CD4-positive, alpha-beta T cell (primary cell): ENCODE results near the gene STYXL2. TPM values are rescaled to one million over a fixed set of nuclear protein-coding genes. Genes with fewer than 3 reads are reported as not detected.

ENCODE experiments used
- ATAC-seq: fragments of 200-7000 bp; cut with Tn5 transposase; one replicate; pipeline ENCODE4 v1.10.0; 2022; ENCODE audit warnings: mild to moderate bottlenecking; ENCODE audit not compliant: poor library complexity
- CTCF ChIA-PET: fragments of 350-600 bp; sonication (Branson Sonifier 250); formaldehyde crosslinking; loops from one replicate; lab custom pipeline; 2021; ENCODE audit warnings: antibody characterized with exemption, inconsistent platforms; lab: Charles Lee
- POLR2A ChIA-PET: fragments of 350-600 bp; sonication (Branson Sonifier 250); formaldehyde crosslinking; loops from one replicate; lab custom pipeline; 2021; ENCODE audit warnings: antibody characterized with exemption, inconsistent platforms; lab: Charles Lee
- DNase-seq, 14 experiments: peaks; one replicate each; pipeline ENCODE4 v3.0.0-alpha.2; 2013 to 2020; ENCODE audit warnings: mixed read lengths in 2 of 14
- H3K27ac ChIP-seq, 2 donors: one replicate each; pipeline versions ENCODE4 v1.5.1 to v1.7.0; 2013; ENCODE audit warnings: low read length in 2 of 2, low read depth in 1 of 2, mild to moderate bottlenecking in 1 of 2
- H3K27me3 ChIP-seq, 2 experiments: 1 replicate in 1 of 2; 2 replicates in 1 of 2; pipeline versions ENCODE4 v1.6.1 to v1.7.0; 2013; ENCODE audit warnings: low read length in 2 of 2, control low read depth in 1 of 2, mild to moderate bottlenecking in 1 of 2, moderate library complexity in 1 of 2; ENCODE audit not compliant: insufficient read depth in 2 of 2, control insufficient read depth in 1 of 2
- H3K36me3 ChIP-seq: one replicate; pipeline ENCODE4 v1.6.1; 2013; ENCODE audit warnings: low read length, control low read depth; ENCODE audit not compliant: insufficient read depth
- H3K4me1 ChIP-seq: one replicate; pipeline ENCODE4 v1.6.1; 2013; ENCODE audit warnings: low read length, control low read depth; ENCODE audit not compliant: insufficient read depth
- H3K4me3 ChIP-seq: one replicate; pipeline ENCODE4 v1.5.1; 2013; ENCODE audit warnings: mild to moderate bottlenecking, low read length, moderate library complexity
- H3K9me3 ChIP-seq, 2 experiments: 1 replicate in 1 of 2; 2 replicates in 1 of 2; pipeline versions ENCODE4 v1.6.1 to v1.7.0; 2013; ENCODE audit warnings: low read length in 2 of 2, mild to moderate bottlenecking in 2 of 2, control low read depth in 1 of 2, moderate library complexity in 1 of 2; ENCODE audit not compliant: control insufficient read depth in 1 of 2, insufficient read depth in 1 of 2
- H3K27ac Mint-ChIP-seq: one replicate; pipeline ENCODE4 v1.8.0; 2020; ENCODE audit warnings: mixed read lengths
- H3K27me3 Mint-ChIP-seq: one replicate; pipeline ENCODE4 v1.8.0; 2021; ENCODE audit warnings: mixed read lengths
- H3K36me3 Mint-ChIP-seq: one replicate; pipeline ENCODE4 v1.8.0; 2021; ENCODE audit warnings: low read depth, mixed read lengths
- H3K4me1 Mint-ChIP-seq: one replicate; pipeline ENCODE4 v1.8.0; 2021; ENCODE audit warnings: low read depth, mixed read lengths
- H3K4me3 Mint-ChIP-seq: one replicate; pipeline ENCODE4 v1.8.0; 2020; ENCODE audit warnings: mild to moderate bottlenecking, mixed read lengths
- H3K9me3 Mint-ChIP-seq: one replicate; pipeline ENCODE4 v1.8.0; 2020; ENCODE audit warnings: mixed read lengths
- CTCF ChIP-seq: fragments of 200-600 bp; IDR thresholded peaks from one replicate; pipeline ENCODE4 v1.8.0; 2022; ENCODE audit warnings: antibody characterized with exemption, mild to moderate bottlenecking
- intact Hi-C, 2 experiments: fragments of 100-400 bp; cut with DNase I in 1 of 2; cut with micrococcal nuclease in 1 of 2; formaldehyde crosslinking; loops; one replicate each; pipeline versions ENCODE4 v1.15.1 to v1.9.0; 2023 to 2025; cut with DNase I, micrococcal nuclease
- total RNA-seq, 174 experiments: library from RNA in 2 of 174; stranded (reverse) in 2 of 174; gene quantifications; one replicate each; pipeline ENCODE4 v1.2.3 and lab custom pipeline; 2021 to 2026

Gene STYXL2
- total RNA-seq, 2 experiments from 2014 or later = not detected

GRCh38 chr1:167102906-167103573, 9.2 kb downstream of the STYXL2 start:
- no peak overlapping the region for H3K27ac Mint-ChIP-seq
- Histone ChIP-seq H3K27ac (no peak overlapping the region), H3K4me1 (peaks cover 10% of the 10 kb centered on the region), H3K9me3 (no peaks in the 10 kb centered on the region), H3K27me3 (no peaks in the 10 kb centered on the region), H3K4me3 (no peak overlapping the region), H3K36me3 (no peaks in the 10 kb centered on the region)
- POLR2A ChIA-PET = interaction anchor here (2.8 kb wide), 1 partner anchor 13 kb away, joined by 10 read pairs; the partner anchor contains the start of gene GPA33
- ATAC-seq (no peak), DNase-seq (no peak)
- H3K9me3 Mint-ChIP-seq = no peaks in the 10 kb centered on the region
- H3K4me1 Mint-ChIP-seq = peaks cover 34% of the 10 kb centered on the region
- no peak for TF ChIP-seq CTCF
- no peaks in the 10 kb centered on the region for H3K36me3 Mint-ChIP-seq
- intact Hi-C loops = no loop called here
- no peaks in the 10 kb centered on the region for H3K27me3 Mint-ChIP-seq
- CTCF ChIA-PET = no interaction called here
- H3K4me3 Mint-ChIP-seq = no peak overlapping the region

GRCh38 chr1:167104256-167104633, 10.4 kb downstream of the STYXL2 start:
- no peak overlapping the region for H3K4me3 ChIP-seq
- H3K27me3 ChIP-seq = no peaks in the 10 kb centered on the region
- no peak for TF ChIP-seq CTCF
- ChIA-PET CTCF (no interaction called here), POLR2A (interaction anchor here (1.0 to 2.8 kb wide), 5 partner anchors 14 to 528 kb away, joined by 3 to 10 read pairs (median 4); partner anchors contain the start of genes GPA33, POU2F1 and TADA1)
- Mint-ChIP-seq H3K27me3 (no peaks in the 10 kb centered on the region), H3K36me3 (no peaks in the 10 kb centered on the region), H3K27ac (peak overlapping the region; percentile 37), H3K4me1 (peaks cover 46% of the 10 kb centered on the region), H3K9me3 (no peaks in the 10 kb centered on the region), H3K4me3 (peak overlapping the region; percentile 43)
- no peaks in the 10 kb centered on the region for H3K36me3 ChIP-seq
- ATAC-seq (no peak), DNase-seq (peak in 2 of 14 experiments; percentile 14 to 17)
- intact Hi-C loops = no loop called here
- H3K9me3 ChIP-seq = no peaks in the 10 kb centered on the region
- H3K4me1 ChIP-seq = peaks cover 17% of the 10 kb centered on the region
- no peak overlapping the region for H3K27ac ChIP-seq

GRCh38 chr1:167105271-167106118, 11.6 kb downstream of the STYXL2 start:
- intact Hi-C loops = no loop called here
- Mint-ChIP-seq H3K27me3 (no peaks in the 10 kb centered on the region), H3K27ac (no peak overlapping the region), H3K4me1 (peaks cover 58% of the 10 kb centered on the region), H3K9me3 (peaks cover 10% of the 10 kb centered on the region), H3K4me3 (no peak overlapping the region), H3K36me3 (peaks cover 6% of the 10 kb centered on the region)
- ChIA-PET CTCF (interaction anchor here (0.8 kb wide), 1 partner anchor 163 kb away, joined by 3 read pairs; no protein-coding TSS in a partner anchor), POLR2A (interaction anchor here (0.5 to 1.2 kb wide), 4 partner anchors 13 to 230 kb away, joined by 3 to 4 read pairs (median 4); partner anchors contain the start of gene TADA1)
- no peak for TF ChIP-seq CTCF
- Histone ChIP-seq H3K36me3 (no peaks in the 10 kb centered on the region), H3K4me1 (peaks cover 26% of the 10 kb centered on the region), H3K4me3 (no peak overlapping the region), H3K9me3 (peaks cover 0 to 3% of the 10 kb centered on the region in 2 experiments), H3K27me3 (no peaks in the 10 kb centered on the region), H3K27ac (no peak overlapping the region)
- no peak for DNase-seq
- no peak for ATAC-seq
